GM19035 (cell line): Measurements from ENCODE around the gene MAFB.

Source experiments
- ATAC-seq: cut with Tn5 transposase; IDR thresholded peaks from one replicate; pipeline ENCODE4 v1.9.1; 2021; ENCODE audit not compliant: unreplicated experiment

MAFB gene

DNA sequence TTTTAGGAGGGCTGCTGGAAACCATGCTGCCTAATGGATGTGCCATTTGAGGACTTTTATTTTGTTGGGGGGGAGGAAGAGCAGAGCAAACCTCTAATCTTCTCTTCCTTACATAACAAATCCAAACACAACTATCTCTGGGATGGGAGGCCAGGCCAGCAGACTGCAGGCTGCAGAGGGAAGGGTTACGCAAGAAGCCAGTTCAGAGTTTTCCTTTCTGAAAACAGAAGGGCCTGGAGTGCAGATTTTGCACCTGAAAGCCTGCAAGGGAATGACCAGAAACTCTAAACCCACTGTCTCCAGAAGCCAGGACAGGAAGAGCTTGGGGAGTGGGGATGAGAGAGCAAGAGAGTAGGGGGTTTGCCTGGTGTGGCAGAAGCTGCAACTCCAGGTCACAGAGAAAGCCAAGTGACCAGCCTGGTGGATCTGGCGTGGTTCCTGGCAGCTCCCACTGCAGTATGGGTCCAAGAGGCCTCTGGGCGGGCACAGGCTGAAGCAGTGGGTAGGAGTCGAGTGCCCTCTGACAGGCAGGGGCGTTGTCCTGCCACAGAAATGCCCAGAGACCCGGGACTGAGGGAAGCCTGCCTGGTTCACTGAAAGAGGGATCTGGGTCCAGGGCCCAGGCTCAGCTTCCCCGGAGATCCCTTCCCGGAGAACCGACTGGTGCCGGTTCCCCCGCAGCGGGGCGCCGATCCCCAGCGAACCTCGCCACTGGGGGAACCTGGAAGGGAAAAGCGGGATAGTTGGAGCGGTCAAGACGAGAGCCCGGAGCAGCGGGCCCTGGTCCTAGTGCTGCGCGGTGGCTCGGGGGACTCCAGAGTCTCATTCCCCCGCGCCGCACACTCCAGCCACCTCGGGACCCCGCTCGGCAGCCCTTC, 6.7 kb downstream of the MAFB start:
- ATAC-seq, result no peak

- ATAC-seq, result no peak
Measured at GRCh38 chr20:40681684-40682083, 7.4 kb downstream of the MAFB start.

DNA sequence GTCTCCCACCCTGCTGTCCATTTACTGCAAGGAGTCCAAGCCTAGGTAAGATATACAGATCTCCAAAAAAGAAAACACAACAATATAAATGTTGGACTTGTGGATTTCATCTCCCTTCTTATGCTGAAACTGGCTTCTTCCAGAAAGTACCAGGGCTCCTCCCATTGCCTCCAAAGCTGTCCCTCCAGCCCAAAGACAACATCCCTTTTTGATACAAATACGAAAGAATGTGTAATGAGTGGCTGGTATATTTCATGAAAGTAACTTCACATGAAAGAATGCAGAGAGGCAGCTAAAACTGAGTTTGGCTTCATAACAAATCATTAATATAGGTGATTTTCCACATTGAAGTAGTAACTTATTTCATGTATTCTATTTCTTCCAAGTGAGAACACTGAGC, 7.9 kb downstream of the MAFB start:
- no peak for ATAC-seq

GRCh38 chr20:40680161-40680959, 8.7 kb downstream of the MAFB start:
- ATAC-seq, result no peak

DNA sequence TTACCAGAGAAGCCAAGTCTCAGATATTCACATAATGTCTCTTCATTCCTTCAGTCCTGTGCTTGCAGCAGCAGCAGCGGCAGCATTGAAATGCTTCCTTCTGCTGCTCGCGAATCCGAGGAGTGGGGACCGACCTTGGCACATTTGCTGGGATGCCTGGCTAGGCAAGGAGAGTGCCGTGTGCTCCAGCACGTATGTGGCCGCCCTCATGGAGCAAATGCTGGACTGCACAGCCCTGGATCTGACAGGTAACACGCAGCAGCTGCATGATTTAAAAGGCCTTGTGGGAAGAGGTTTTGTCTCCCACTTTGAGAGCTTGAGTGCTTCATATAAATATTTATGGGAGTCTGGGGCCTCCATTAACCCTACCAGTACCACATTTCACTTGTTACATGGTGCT, 9.9 kb downstream of the MAFB start:
- no peak for ATAC-seq

- no peak for ATAC-seq
Measured at GRCh38 chr20:40678286-40678875, 10.7 kb downstream of the MAFB start.

- no peak for ATAC-seq
Measured at GRCh38 chr20:40677343-40677924, 11.6 kb downstream of the MAFB start.

- no peak for ATAC-seq
Measured at GRCh38 chr20:40676491-40677269, 12.4 kb downstream of the MAFB start.

GRCh38 chr20:40675599-40676221, 13.3 kb downstream of the MAFB start:
- no peak for ATAC-seq

DNA sequence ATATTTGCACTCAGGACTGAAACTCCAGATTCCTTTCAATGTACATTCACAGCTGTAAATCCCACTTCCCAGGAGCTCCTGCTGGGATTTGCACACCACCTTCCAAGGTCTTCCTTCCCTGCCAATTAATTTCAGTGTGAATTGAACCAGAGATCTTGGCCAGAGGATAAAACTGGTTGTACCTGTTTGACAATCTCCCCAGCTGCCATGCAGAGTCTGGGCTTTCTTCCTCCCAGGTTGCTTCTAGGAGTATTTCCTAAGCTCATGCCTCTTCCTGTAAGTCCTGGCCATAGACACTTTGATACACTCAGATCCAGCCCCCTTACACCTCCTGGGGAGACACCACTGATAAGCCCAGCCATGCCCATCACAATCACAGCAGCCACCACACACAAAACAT, 15.6 kb downstream of the MAFB start:
- ATAC-seq, result no peak

DNA sequence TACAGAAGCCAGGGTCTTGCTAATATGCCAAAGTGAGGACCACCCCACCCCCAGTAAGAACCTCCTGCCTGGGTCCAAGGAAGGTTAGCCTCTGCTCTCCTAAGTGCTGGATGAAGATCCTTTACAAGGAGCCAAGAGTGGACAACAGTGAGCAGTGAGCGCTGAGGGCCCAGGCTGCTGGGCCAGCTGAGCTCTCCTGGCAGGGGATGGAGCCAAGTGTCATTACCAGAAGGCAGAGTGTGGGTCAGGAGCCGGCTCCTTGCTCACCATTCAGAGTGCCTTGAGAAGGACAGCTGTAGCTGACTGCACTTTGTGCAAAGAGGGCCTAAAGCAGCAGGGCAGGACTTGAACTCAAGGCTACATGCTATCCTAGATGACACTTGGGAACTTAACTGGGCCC, 16.9 kb downstream of the MAFB start:
- no peak for ATAC-seq

DNA sequence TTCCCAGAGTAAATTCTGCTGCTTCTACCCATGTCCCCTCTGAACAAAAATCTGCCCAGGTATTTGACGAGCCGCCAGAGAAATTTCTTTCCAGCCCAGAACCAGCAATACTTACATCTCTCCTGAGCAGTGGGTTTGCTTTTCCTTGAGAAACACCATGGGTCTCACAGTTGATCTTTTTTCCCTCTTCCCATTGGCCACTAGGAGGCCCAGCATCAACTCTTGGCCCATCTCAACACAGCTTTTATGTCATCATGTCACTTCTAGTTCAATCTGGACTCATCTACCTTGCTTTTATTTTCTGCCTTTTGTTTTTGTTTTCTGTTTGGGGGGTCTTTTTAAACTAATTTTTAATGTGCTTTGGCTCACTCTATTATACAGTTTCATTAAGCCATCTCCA, 18.8 kb downstream of the MAFB start:
- no peak for ATAC-seq

DNA sequence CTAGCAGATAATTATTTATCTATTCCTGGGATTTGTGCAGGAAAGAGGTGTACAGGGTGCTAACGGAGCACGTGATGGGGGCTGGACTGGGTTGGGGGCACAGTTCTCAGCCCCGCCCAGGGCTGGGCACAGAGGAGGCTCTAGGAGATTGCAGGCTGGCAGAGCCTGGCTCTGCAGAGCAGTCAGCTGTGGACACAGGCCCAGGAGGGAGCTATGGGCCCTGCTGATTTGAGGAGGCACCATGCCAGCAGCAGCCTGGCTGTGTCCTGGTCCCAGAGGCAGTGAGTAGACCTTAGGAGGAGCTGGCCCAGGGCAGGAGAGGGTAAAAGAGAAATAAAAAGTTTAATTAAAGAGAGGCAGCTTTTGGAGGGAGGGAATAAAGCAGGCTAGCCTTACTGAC, 19.3 kb downstream of the MAFB start:
- ATAC-seq, result no peak

DNA sequence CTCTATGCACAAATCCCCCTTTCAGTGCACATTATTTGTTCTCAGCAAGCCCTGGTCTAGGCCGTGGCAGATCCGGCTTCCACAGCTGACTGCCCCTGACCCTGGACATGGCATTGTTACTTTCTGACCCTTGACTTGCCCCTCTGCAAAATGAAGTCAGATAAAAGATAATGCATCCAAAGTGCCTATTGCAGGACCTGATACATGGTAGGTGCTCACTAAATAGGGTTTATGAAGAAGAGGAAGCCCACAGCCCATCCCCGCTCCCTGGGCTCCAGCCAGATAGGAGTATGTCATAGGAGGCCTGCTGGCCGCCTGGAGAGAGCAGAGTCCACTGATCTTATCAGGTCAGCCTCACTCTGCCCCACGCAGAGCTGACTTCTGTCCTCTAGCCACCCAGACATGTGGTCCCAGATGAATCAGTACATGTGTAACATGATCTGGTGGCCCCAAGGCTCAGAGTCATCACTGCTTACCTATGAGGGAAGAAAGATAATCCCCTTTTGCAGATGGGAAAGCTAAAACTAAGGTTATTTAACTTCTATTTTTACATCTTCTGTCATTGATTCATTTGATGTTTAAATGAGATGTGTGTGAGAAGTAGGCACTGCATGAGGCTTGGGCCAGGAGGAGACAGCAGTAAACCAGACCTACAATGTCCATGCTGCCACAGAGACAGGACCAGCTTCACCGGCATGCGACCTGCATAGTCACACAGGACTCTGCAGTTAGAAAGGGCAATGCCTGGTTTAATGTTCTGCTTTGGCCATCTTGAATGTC, 20.4 kb downstream of the MAFB start:
- ATAC-seq, result no peak

GRCh38 chr20:40667503-40667902, 21.5 kb downstream of the MAFB start:
- no peak for ATAC-seq

DNA sequence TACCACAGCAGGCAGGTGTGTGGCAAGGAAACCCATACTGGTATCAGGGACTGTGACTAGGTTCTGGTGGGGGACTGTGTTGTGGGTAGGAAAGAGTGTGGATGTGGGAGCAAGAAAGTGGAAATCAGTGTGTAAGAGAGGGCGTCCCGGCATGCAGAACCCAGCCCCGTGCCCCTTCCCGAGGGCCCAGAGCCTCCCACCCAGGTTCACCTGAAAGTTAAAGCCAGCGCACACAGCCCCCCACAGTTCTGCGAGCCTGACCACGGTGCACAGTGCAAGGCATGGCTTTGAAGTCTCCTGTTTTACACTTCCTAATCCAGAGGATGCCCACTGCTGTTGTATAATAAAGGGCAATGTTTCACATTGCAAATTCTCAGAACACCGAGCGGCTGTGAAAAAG, 22.7 kb downstream of the MAFB start:
- no peak for ATAC-seq

GRCh38 chr20:40664891-40665290, 24.1 kb downstream of the MAFB start:
- ATAC-seq, result no peak

GRCh38 chr20:40663991-40664880, 24.8 kb downstream of the MAFB start:
- ATAC-seq, result no peak
